Measurements from ENCODE around the gene ARHGEF28.

GRCh38 chr5:73892218-73892617 lies 266.2 kb downstream of the ARHGEF28 start:
- TF ChIP-seq CTCF (IDR thresholded peaks at IDR 0.05): no peak
- TF ChIP-seq POLR2A (IDR thresholded peaks at IDR 0.05): no peak

All from right lobe of liver (tissue), 4 donors.